ENCODE measurements around the gene NPHS1.
"Not testable (repeated sequence)": the region's sequence is repeated elsewhere in the genome, so short reads cannot be mapped to it uniquely, and the experiment has no call there.

Gene NPHS1

GRCh38 chr19:35852029-35852780 lies at the start of gene NPHS1:
Gene NPHS1 (minus strand): TSS chr19:35852504. CDS start chr19:35851837, 667 bp downstream.
- no peak for DNase-seq

- DNase-seq, result no peak
Measured at GRCh38 chr19:35901055-35901644, 48.8 kb upstream of the NPHS1 start.

- peak; percentile 60 to 63 for DNase-seq
Measured at GRCh38 chr19:35899547-35900214, 47.4 kb upstream of the NPHS1 start.

GRCh38 chr19:35898499-35898809 lies 46.1 kb upstream of the NPHS1 start:
- DNase-seq, result no peak

GRCh38 chr19:35897706-35898451 lies 45.6 kb upstream of the NPHS1 start:
- DNase-seq, result no peak

GRCh38 chr19:35896643-35897040 lies 44.3 kb upstream of the NPHS1 start:
- no peak for DNase-seq

- no peak for DNase-seq
Measured at GRCh38 chr19:35895911-35896642, 43.8 kb upstream of the NPHS1 start.

- no peak for DNase-seq
Measured at GRCh38 chr19:35894342-35894741, 42.0 kb upstream of the NPHS1 start.

GRCh38 chr19:35891819-35892218 lies 39.5 kb upstream of the NPHS1 start:
- DNase-seq, result not testable (repeated sequence)

GRCh38 chr19:35890113-35890650 lies 37.9 kb upstream of the NPHS1 start:
- DNase-seq, result no peak

- no peak for DNase-seq
Measured at GRCh38 chr19:35889370-35890112, 37.2 kb upstream of the NPHS1 start.

GRCh38 chr19:35888398-35888797 lies 36.1 kb upstream of the NPHS1 start:
- DNase-seq, result no peak

- DNase-seq, result no peak
Measured at GRCh38 chr19:35887197-35887596, 34.9 kb upstream of the NPHS1 start.

GRCh38 chr19:35885904-35886303 lies 33.6 kb upstream of the NPHS1 start:
- DNase-seq, result no peak

GRCh38 chr19:35885225-35885738 lies 33.0 kb upstream of the NPHS1 start:
- no peak for DNase-seq

- no peak for DNase-seq
Measured at GRCh38 chr19:35883882-35884281, 31.6 kb upstream of the NPHS1 start.

GRCh38 chr19:35882114-35882832 lies 30.0 kb upstream of the NPHS1 start:
- DNase-seq, result peak; percentile 66 to 73

GRCh38 chr19:35879770-35880317 lies 27.5 kb upstream of the NPHS1 start:
- DNase-seq, result peak; percentile 82 to 85

- no peak for DNase-seq
Measured at GRCh38 chr19:35879068-35879467, 26.8 kb upstream of the NPHS1 start.

GRCh38 chr19:35874392-35874930 lies 22.2 kb upstream of the NPHS1 start:
- no peak for DNase-seq
